ENCODE results near the gene PDGFA.

The PDGFA gene

DNA sequence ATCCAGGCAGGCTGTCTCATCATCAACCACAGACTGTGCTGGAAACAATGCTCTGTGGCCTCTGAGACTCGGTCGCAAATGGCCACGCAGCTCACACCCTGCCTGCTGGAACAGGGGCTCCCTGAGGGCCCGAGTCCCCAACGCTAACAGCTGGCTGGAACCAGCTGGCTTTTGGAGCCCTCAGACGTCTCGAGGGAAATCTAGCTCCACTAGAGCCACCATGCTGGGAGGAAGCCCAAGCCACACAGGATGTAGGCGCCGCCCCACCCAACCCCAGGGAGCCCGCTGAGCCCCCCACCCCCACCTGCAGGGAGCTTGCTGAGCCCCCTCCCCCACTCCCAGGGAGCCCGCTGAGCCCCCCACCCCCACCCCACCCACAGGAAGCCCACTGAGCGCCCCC lies 21.4 kb upstream of the PDGFA start:
- TF ChIP-seq, protein P1, sequence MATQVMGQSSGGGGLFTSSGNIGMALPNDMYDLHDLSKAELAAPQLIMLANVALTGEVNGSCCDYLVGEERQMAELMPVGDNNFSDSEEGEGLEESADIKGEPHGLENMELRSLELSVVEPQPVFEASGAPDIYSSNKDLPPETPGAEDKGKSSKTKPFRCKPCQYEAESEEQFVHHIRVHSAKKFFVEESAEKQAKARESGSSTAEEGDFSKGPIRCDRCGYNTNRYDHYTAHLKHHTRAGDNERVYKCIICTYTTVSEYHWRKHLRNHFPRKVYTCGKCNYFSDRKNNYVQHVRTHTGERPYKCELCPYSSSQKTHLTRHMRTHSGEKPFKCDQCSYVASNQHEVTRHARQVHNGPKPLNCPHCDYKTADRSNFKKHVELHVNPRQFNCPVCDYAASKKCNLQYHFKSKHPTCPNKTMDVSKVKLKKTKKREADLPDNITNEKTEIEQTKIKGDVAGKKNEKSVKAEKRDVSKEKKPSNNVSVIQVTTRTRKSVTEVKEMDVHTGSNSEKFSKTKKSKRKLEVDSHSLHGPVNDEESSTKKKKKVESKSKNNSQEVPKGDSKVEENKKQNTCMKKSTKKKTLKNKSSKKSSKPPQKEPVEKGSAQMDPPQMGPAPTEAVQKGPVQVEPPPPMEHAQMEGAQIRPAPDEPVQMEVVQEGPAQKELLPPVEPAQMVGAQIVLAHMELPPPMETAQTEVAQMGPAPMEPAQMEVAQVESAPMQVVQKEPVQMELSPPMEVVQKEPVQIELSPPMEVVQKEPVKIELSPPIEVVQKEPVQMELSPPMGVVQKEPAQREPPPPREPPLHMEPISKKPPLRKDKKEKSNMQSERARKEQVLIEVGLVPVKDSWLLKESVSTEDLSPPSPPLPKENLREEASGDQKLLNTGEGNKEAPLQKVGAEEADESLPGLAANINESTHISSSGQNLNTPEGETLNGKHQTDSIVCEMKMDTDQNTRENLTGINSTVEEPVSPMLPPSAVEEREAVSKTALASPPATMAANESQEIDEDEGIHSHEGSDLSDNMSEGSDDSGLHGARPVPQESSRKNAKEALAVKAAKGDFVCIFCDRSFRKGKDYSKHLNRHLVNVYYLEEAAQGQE (IDR thresholded peaks at IDR 0.05; ENCODE audit: low read depth): no peak
- no peak for TF ChIP-seq TAF1 (IDR thresholded peaks at IDR 0.05; ENCODE audit: low read depth)
- TF ChIP-seq ZBTB7A (IDR thresholded peaks at IDR 0.05; ENCODE audit: low read depth): no peak
- TF ChIP-seq, protein P2, sequence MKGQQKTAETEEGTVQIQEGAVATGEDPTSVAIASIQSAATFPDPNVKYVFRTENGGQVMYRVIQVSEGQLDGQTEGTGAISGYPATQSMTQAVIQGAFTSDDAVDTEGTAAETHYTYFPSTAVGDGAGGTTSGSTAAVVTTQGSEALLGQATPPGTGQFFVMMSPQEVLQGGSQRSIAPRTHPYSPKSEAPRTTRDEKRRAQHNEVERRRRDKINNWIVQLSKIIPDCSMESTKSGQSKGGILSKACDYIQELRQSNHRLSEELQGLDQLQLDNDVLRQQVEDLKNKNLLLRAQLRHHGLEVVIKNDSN (IDR thresholded peaks at IDR 0.05): no peak
- TF ChIP-seq TCF12 (IDR thresholded peaks at IDR 0.05; ENCODE audit: low read depth): no peak
- no peak for TF ChIP-seq YY1 (IDR thresholded peaks at IDR 0.05; ENCODE audit: low read depth)
- no peak for TF ChIP-seq EP300 (IDR thresholded peaks at IDR 0.05; ENCODE audit: borderline replicate concordance)
- no peak for TF ChIP-seq EGR1 (IDR thresholded peaks at IDR 0.05)
- no peak for TF ChIP-seq NFIC (IDR thresholded peaks at IDR 0.05)
- TF ChIP-seq CREB1 (IDR thresholded peaks at IDR 0.05; ENCODE audit: low read depth): no peak
- TF ChIP-seq CEBPB (IDR thresholded peaks at IDR 0.05): no peak
- TF ChIP-seq RAD21 (IDR thresholded peaks at IDR 0.05; ENCODE audit: low read depth): no peak
- no peak for TF ChIP-seq TEAD4 (IDR thresholded peaks at IDR 0.05)
- no peak for TF ChIP-seq FOXM1 (IDR thresholded peaks at IDR 0.05; ENCODE audit: borderline replicate concordance, low read depth)

DNA sequence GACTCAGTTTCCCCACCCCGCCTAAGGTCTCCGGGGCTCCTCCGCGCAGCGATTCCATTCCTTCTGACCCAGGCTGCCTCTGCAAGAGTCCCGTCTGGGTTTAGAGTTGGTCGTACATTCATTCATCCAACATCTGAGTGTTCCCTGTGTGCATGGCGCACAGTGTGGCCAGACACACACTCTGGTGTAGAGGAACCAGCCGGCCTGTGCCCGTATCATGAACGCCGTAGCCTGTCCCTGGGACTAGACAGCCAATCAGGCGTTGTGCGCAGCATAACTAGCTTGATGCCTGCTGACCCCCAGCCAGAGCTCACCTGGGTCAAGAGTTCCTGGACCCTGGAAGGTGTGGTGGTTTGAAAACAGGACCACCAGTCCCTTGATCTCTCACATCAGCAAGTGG lies 20.9 kb upstream of the PDGFA start:
- TF ChIP-seq RAD21 (IDR thresholded peaks at IDR 0.05; ENCODE audit: low read depth) (no peak), TEAD4 (IDR thresholded peaks at IDR 0.05) (no peak), EGR1 (IDR thresholded peaks at IDR 0.05) (no peak), EP300 (IDR thresholded peaks at IDR 0.05; ENCODE audit: borderline replicate concordance) (no peak), NFIC (IDR thresholded peaks at IDR 0.05) (no peak), YY1 (IDR thresholded peaks at IDR 0.05; ENCODE audit: low read depth) (no peak), CEBPB (IDR thresholded peaks at IDR 0.05) (no peak), CREB1 (IDR thresholded peaks at IDR 0.05; ENCODE audit: low read depth) (no peak), TAF1 (IDR thresholded peaks at IDR 0.05; ENCODE audit: low read depth) (no peak), TCF12 (IDR thresholded peaks at IDR 0.05; ENCODE audit: low read depth) (no peak), ZBTB7A (IDR thresholded peaks at IDR 0.05; ENCODE audit: low read depth) (no peak), FOXM1 (IDR thresholded peaks at IDR 0.05; ENCODE audit: borderline replicate concordance, low read depth) (no peak)
- TF ChIP-seq, protein P1 (IDR thresholded peaks at IDR 0.05; ENCODE audit: low read depth): no peak
- TF ChIP-seq, protein P3, sequence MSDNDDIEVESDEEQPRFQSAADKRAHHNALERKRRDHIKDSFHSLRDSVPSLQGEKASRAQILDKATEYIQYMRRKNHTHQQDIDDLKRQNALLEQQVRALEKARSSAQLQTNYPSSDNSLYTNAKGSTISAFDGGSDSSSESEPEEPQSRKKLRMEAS (IDR thresholded peaks at IDR 0.05): no peak
- TF ChIP-seq, protein P2 (IDR thresholded peaks at IDR 0.05): no peak

DNA sequence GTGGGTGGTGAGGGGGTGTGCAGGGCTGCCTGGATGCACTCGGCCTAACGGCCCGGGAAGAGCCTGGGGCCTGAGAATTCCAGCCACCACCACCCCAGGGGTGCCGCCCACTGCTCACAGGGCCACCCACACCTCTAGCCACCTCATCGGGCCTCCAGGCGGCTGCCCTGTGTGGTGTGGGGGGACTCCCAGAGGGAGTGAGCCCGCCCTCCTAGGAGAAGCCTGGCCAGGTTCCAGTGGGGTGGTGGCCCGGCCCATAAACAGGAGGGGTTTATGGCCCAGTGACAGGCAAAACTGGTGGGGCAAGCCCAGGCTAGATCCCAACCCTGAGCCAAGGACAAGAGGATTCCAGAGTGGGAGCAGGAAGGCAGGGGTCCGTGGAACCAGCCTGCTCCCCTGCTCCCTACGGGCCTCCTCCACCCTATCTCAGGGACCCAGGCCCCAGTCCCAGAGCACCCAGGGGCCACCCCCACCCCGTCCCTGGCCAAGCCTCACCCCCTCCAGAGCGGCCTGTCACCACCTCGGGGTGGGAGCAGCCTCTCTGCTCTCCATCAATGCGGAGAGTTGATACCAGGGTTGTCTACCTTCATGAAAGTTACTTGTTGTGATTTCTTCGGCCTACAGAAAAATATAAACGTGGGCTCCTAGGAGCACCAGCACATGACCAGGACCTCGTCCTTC lies 20.2 kb upstream of the PDGFA start:
- TF ChIP-seq NFIC (IDR thresholded peaks at IDR 0.05) (peak; percentile 93), TEAD4 (IDR thresholded peaks at IDR 0.05) (peak; percentile 66; the same call in 1 of the 2 replicates), EGR1 (IDR thresholded peaks at IDR 0.05) (peak; percentile 91), EP300 (IDR thresholded peaks at IDR 0.05; ENCODE audit: borderline replicate concordance) (peak; percentile 59; the same call in 1 of the 2 replicates), TAF1 (IDR thresholded peaks at IDR 0.05; ENCODE audit: low read depth) (no peak), CEBPB (IDR thresholded peaks at IDR 0.05) (peak; percentile 8; the same call in 1 of the 2 replicates), ZBTB7A (IDR thresholded peaks at IDR 0.05; ENCODE audit: low read depth) (peak; percentile 36; the same call in 1 of the 2 replicates), TCF12 (IDR thresholded peaks at IDR 0.05; ENCODE audit: low read depth) (peak; percentile 78), CREB1 (IDR thresholded peaks at IDR 0.05; ENCODE audit: low read depth) (no peak)
- TF ChIP-seq, protein P3 (IDR thresholded peaks at IDR 0.05): peak; percentile 19; the same call in 1 of the 2 replicates

DNA sequence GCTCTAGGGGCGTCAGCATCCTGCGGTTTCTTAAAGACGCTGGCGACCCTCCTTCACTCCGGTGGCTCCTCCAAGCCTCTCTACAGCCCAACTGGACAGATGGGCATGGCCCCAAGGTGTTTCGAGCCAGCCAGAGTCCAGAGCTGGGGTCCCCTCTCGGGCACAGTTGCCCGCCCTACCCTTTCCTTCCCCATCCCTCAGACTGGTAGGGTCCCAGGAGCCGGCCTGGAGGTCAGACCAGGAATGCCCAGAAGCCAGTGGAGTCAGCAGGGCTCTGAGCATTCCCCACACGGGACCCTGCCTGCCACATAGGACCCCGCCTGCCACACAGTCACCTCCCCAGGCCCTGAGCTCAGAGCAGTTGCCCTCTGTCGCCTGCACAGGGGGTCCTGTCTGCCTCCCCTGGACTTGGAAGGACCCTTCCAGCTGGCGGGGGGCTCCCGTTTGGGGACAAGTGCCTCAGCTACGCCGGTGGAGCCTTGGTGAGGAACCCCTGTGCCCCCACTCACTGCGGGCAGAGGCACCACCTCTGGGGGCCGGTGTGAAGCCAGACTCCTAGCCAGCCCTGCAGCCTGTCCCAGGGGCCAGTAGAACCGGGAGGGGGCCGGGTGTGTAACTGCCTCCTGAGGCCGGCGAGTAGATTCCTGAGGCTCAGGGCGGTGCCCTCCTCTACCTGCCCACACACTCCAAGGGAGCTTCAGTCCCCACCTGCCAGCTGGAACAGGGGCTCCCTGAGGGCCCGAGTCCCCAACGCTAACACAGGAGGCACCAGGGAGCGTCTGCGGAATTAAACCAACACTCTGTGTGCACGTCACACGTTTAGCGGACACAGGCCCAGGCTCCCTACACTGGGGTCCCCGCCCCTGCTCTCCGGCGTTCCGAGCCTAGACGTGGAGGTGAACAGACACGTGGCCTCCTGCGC lies 19.4 kb upstream of the PDGFA start:
- TF ChIP-seq CREB1 (IDR thresholded peaks at IDR 0.05; ENCODE audit: low read depth) (no peak), FOXM1 (IDR thresholded peaks at IDR 0.05; ENCODE audit: borderline replicate concordance, low read depth) (no peak), TAF1 (IDR thresholded peaks at IDR 0.05; ENCODE audit: low read depth) (peak; percentile 17; the same call in 1 of the 2 replicates), CEBPB (IDR thresholded peaks at IDR 0.05) (no peak), RAD21 (IDR thresholded peaks at IDR 0.05; ENCODE audit: low read depth) (no peak), TCF12 (IDR thresholded peaks at IDR 0.05; ENCODE audit: low read depth) (no peak), EP300 (IDR thresholded peaks at IDR 0.05; ENCODE audit: borderline replicate concordance) (peak; percentile 28; the same call in 1 of the 2 replicates), TEAD4 (IDR thresholded peaks at IDR 0.05) (peak; percentile 32; the same call in 1 of the 2 replicates), YY1 (IDR thresholded peaks at IDR 0.05; ENCODE audit: low read depth) (no peak), NFIC (IDR thresholded peaks at IDR 0.05) (no peak), ZBTB7A (IDR thresholded peaks at IDR 0.05; ENCODE audit: low read depth) (peak; percentile 75), EGR1 (IDR thresholded peaks at IDR 0.05) (0 out of 2 replicates have a peak, but pooled peaks have one; percentile 56)
- TF ChIP-seq, protein P1 (IDR thresholded peaks at IDR 0.05; ENCODE audit: low read depth): no peak
- TF ChIP-seq, protein P2 (IDR thresholded peaks at IDR 0.05): 0 out of 2 replicates have a peak, but pooled peaks have one; percentile 40
- TF ChIP-seq, protein P3 (IDR thresholded peaks at IDR 0.05): no peak; the same call in 1 of the 2 replicates

Data from Ishikawa (cell line).